ENCODE data around the gene UNCX. TPM values are rescaled to one million over a fixed set of nuclear protein-coding genes. Genes with fewer than 3 reads are reported as not detected.

Gene UNCX
- total and polyA plus RNA-seq, 5 donors from 2014 or later, result not detected

DNA sequence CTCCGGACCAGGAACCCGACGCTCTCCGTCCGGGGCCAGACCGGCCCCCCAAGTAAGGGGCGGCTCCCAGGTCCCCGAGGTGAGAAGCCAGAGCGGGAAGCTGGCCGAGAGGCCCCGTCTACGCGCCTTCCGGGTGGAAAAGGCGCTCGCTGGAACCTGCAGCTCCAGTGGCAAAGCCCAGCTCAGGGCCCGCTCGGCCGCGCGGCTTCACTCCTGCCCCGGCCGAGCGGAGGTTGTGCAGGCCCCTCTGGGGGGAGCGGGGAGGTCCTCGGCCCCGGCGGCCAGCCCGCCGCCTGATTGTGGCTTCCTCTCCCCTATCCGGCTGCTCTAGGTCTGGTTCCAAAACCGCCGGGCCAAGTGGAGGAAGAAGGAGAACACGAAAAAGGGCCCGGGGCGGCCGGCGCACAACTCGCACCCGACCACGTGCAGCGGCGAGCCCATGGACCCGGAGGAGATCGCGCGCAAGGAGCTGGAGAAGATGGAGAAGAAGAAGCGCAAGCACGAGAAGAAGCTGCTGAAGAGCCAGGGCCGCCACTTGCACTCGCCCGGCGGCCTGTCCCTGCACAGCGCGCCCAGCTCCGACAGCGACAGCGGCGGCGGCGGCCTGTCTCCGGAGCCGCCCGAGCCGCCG, 2.9 kb downstream of the UNCX start:
- no peak for ATAC-seq (ENCODE audit: low read depth in 2 of 2)
- Mint-ChIP-seq H3K4me1 (peaks cover 0 to 38% (median 15%) of the 10 kb centered on the region in 4 donors), H3K36me3 (no peaks in the 10 kb centered on the region), H3K4me3 (peak overlapping the region in 2 of 4 donors; percentile 33 to 57), H3K27me3 (peaks cover 71% of the 10 kb centered on the region), H3K9me3 (peaks cover 0 to 7% (median 0%) of the 10 kb centered on the region in 7 donors), H3K27ac (no peak overlapping the region)
- Histone ChIP-seq H3K4me3 (ENCODE audit: low read depth, low read length) (no peak overlapping the region), H3K9me3 (ENCODE audit: control insufficient read depth in 2 of 2, low read length in 2 of 2) (no peaks in the 10 kb centered on the region), H3K27me3 (ENCODE audit: control insufficient read depth, insufficient read depth, low read length) (peaks cover 18% of the 10 kb centered on the region), H3K4me1 (ENCODE audit: control insufficient read depth, insufficient read depth, low read length, poor library complexity, severe bottlenecking) (peaks cover 12% of the 10 kb centered on the region), H3K36me3 (ENCODE audit: control insufficient read depth, insufficient read depth, low read length) (no peaks in the 10 kb centered on the region), H3K27ac (ENCODE audit: insufficient read depth, low read length, poor library complexity, severe bottlenecking) (no peak overlapping the region)
- DNase-seq, result no peak

DNA sequence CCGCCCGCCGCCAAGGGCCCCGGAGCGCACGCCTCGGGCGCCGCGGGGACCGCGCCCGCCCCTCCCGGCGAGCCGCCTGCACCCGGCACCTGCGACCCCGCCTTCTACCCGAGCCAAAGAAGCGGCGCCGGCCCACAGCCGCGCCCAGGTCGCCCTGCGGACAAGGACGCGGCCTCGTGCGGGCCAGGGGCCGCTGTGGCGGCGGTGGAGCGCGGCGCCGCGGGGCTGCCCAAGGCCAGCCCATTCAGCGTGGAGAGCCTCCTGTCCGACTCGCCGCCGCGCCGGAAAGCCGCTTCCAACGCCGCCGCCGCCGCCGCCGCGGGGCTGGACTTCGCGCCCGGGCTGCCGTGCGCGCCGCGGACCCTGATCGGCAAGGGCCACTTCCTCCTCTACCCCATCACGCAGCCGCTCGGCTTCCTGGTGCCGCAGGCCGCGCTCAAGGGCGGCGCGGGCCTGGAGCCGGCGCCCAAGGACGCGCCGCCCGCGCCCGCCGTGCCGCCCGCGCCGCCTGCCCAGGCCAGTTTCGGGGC, 3.5 kb downstream of the UNCX start:
- peaks cover 16% of the 10 kb centered on the region for H3K27me3 ChIP-seq (ENCODE audit: control insufficient read depth, insufficient read depth, low read length)
- no peaks in the 10 kb centered on the region for H3K36me3 ChIP-seq (ENCODE audit: control insufficient read depth, insufficient read depth, low read length)
- Mint-ChIP-seq H3K27ac (no peak overlapping the region), H3K9me3 (peaks cover 0 to 5% (median 0%) of the 10 kb centered on the region in 7 donors), H3K4me3 (no peak overlapping the region), H3K4me1 (peaks cover 0 to 36% (median 15%) of the 10 kb centered on the region in 4 donors), H3K36me3 (no peaks in the 10 kb centered on the region), H3K27me3 (peaks cover 70% of the 10 kb centered on the region)
- H3K4me1 ChIP-seq (ENCODE audit: control insufficient read depth, insufficient read depth, low read length, poor library complexity, severe bottlenecking), result peaks cover 12% of the 10 kb centered on the region
- DNase-seq (no peak), ATAC-seq (ENCODE audit: low read depth in 2 of 2) (no peak)
- H3K4me3 ChIP-seq (ENCODE audit: low read depth, low read length), result no peak overlapping the region
- H3K27ac ChIP-seq (ENCODE audit: insufficient read depth, low read length, poor library complexity, severe bottlenecking), result no peak overlapping the region
- H3K9me3 ChIP-seq (ENCODE audit: control insufficient read depth in 2 of 2, low read length in 2 of 2), result no peaks in the 10 kb centered on the region

DNA sequence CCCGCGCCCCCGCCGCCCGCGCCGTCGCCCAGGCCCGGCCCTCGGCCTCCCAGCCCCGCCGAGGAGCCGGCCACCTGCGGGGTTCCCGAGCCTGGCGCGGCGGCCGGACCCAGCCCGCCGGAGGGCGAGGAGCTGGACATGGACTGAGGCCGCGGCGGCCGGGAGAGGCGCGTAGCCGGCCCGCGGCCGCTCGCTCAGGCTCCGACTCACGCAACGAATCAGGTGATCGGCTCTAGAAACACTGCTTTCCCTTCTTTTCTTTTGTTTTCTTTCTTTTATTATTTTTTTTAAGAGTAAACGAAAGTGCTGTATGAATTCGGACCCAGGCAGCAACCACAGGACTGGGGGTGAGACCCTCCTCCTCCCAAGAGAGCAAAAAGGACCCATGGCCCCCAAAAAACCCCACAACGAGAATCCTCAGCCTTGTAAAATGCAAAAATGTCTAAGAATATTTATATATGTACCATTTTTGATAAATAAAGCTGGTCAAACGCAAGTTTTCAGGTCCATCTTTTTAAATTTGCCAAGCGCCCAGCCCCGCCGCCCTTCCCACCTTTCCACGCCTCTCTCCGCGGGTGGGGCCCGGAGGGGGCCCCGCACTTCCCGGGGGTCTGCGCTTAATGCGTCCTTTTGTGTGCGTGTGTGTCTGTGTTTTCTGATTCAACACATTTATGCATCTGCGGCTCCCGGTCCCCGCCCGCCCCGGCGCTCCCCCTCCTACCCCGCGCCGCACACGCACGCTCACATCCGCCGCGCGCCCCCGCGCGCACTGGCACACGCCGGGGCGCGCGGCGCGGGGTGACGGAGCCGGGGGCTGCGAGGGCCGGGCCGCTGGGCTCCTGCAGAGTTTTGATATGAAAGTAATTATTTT, 4.4 kb downstream of the UNCX start:
- no peaks in the 10 kb centered on the region for H3K36me3 Mint-ChIP-seq
- H3K4me1 ChIP-seq (ENCODE audit: control insufficient read depth, insufficient read depth, low read length, poor library complexity, severe bottlenecking), result peaks cover 12% of the 10 kb centered on the region
- peak overlapping the region in 3 of 4 donors; percentile 59 to 80 (median 68) for H3K4me3 Mint-ChIP-seq
- H3K9me3 ChIP-seq (ENCODE audit: control insufficient read depth in 2 of 2, low read length in 2 of 2), result no peaks in the 10 kb centered on the region
- no peak overlapping the region for H3K27ac Mint-ChIP-seq
- ATAC-seq (ENCODE audit: low read depth in 2 of 2) (no peak), DNase-seq (no peak)
- peaks cover 0 to 33% (median 9%) of the 10 kb centered on the region in 4 donors for H3K4me1 Mint-ChIP-seq
- no peaks in the 10 kb centered on the region for H3K36me3 ChIP-seq (ENCODE audit: control insufficient read depth, insufficient read depth, low read length)
- peaks cover 16% of the 10 kb centered on the region for H3K27me3 ChIP-seq (ENCODE audit: control insufficient read depth, insufficient read depth, low read length)
- H3K9me3 Mint-ChIP-seq, result peaks cover 0 to 4% (median 0%) of the 10 kb centered on the region in 7 donors
- H3K27ac ChIP-seq (ENCODE audit: insufficient read depth, low read length, poor library complexity, severe bottlenecking), result no peak overlapping the region
- peaks cover 68% of the 10 kb centered on the region for H3K27me3 Mint-ChIP-seq
- H3K4me3 ChIP-seq (ENCODE audit: low read depth, low read length), result no peak overlapping the region

DNA sequence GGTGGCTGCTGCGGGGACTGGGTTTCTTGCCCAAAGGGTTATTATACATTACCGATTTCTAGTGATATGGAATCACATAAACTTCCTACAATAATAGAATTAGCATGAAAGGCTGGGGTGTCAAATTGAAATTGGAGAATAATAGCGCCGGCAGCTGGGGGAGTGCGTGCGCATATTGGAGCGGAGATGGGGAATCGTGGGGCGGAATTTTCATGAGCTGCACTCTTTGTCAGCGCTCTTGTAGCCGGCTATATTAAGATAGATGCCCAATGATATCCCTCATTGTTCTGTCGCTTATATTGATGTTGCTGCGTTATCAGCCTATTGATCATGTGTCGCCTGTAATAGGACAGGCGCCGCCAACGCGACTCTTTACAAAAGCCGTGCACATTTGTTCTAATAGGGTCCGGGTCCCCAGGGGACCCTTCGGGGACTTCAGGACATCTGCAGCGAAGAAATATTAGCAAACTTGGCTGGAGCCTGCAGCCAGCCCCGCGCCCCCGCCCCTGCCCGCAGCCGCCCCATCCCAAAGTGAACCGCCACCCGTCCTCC, 5.1 kb downstream of the UNCX start:
- Mint-ChIP-seq H3K9me3 (peaks cover 0 to 4% (median 0%) of the 10 kb centered on the region in 7 donors), H3K4me3 (peak overlapping the region; percentile 44 to 87 (median 62)), H3K27ac (peak overlapping the region in 1 of 3 donors; percentile 48), H3K36me3 (no peaks in the 10 kb centered on the region), H3K27me3 (peaks cover 64% of the 10 kb centered on the region), H3K4me1 (peaks cover 0 to 29% (median 7%) of the 10 kb centered on the region in 4 donors)
- Histone ChIP-seq H3K27ac (ENCODE audit: insufficient read depth, low read length, poor library complexity, severe bottlenecking) (no peak overlapping the region), H3K36me3 (ENCODE audit: control insufficient read depth, insufficient read depth, low read length) (no peaks in the 10 kb centered on the region), H3K9me3 (ENCODE audit: control insufficient read depth in 2 of 2, low read length in 2 of 2) (no peaks in the 10 kb centered on the region), H3K4me1 (ENCODE audit: control insufficient read depth, insufficient read depth, low read length, poor library complexity, severe bottlenecking) (peaks cover 12% of the 10 kb centered on the region), H3K27me3 (ENCODE audit: control insufficient read depth, insufficient read depth, low read length) (peaks cover 16% of the 10 kb centered on the region), H3K4me3 (ENCODE audit: low read depth, low read length) (no peak overlapping the region)
- no peak for DNase-seq
- no peak for ATAC-seq (ENCODE audit: low read depth in 2 of 2)

DNA sequence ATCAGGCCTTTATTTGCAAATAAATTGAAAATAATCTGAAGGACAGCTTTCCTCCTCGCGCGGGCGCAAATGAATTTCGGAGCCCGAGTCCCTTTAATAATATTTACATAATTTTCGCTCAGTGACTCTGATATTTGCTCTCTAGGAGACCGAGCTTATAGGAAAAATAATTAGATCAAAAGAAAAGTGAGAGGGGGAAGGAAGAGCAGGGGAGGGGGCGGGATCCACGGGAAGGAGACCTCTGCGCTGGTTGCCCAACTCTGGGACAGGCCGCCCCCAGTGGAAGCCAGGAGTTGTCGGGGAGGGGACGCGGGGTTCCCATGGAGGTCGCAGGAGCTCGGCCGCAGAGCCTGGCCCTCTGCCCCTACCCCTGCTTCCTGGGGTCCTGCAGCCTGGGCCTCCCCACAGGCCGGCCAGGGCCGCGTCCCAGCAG, 5.8 kb downstream of the UNCX start:
- H3K9me3 ChIP-seq (ENCODE audit: control insufficient read depth in 2 of 2, low read length in 2 of 2), result no peaks in the 10 kb centered on the region
- DNase-seq (no peak), ATAC-seq (ENCODE audit: low read depth in 2 of 2) (no peak)
- H3K4me1 ChIP-seq (ENCODE audit: control insufficient read depth, insufficient read depth, low read length, poor library complexity, severe bottlenecking), result peaks cover 12% of the 10 kb centered on the region
- H3K27me3 ChIP-seq (ENCODE audit: control insufficient read depth, insufficient read depth, low read length), result peaks cover 16% of the 10 kb centered on the region
- no peak overlapping the region for H3K27ac ChIP-seq (ENCODE audit: insufficient read depth, low read length, poor library complexity, severe bottlenecking)
- H3K4me1 Mint-ChIP-seq, result peaks cover 0 to 31% (median 9%) of the 10 kb centered on the region in 4 donors
- peaks cover 0 to 4% (median 0%) of the 10 kb centered on the region in 7 donors for H3K9me3 Mint-ChIP-seq
- peaks cover 70% of the 10 kb centered on the region for H3K27me3 Mint-ChIP-seq
- H3K4me3 ChIP-seq (ENCODE audit: low read depth, low read length), result no peak overlapping the region
- no peak overlapping the region for H3K4me3 Mint-ChIP-seq
- no peaks in the 10 kb centered on the region for H3K36me3 ChIP-seq (ENCODE audit: control insufficient read depth, insufficient read depth, low read length)
- H3K36me3 Mint-ChIP-seq, result no peaks in the 10 kb centered on the region
- no peak overlapping the region for H3K27ac Mint-ChIP-seq

DNA sequence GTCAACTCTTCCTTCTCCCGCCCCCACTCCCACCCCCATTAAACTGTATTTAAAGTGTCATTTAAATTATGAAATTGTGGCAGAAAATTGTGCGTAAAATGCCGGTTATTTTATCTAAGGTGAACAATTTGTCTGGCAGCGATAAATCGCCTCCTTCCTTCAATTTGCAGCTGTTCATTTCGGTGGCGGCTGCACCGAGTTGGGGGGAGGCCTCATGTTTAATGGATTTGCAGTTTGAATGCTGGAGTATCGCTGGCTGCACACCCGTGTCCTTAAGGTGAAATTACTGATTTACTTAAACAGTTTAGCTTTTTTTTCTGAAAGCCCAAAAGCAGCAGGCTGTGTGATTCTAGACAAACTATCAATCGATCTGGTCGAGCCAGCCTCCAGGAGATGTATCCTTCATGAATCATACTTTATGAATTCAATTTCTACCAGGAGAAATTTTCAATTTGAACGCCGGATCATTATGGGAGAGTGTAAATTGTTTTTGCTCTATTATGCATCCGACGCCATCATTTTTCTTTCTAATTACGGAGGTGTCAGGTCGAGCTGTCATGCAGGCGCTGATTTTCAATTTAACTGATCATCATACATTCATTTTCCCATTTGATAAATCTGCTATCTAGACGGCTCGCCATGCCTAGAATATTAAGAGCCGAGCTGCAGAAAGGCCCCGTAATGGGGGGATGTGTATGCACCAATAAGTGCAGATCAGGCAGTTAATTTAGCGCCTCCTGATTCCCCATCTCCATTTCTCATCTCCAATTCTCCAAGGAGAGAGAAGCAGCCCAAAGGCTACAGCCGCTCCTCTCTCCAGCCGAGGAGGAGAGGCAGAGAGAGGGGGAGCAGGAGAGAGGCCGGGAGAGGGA, 6.5 kb downstream of the UNCX start:
- Histone ChIP-seq H3K4me3 (ENCODE audit: low read depth, low read length) (no peak overlapping the region), H3K4me1 (ENCODE audit: control insufficient read depth, insufficient read depth, low read length, poor library complexity, severe bottlenecking) (peaks cover 12% of the 10 kb centered on the region), H3K9me3 (ENCODE audit: control insufficient read depth in 2 of 2, low read length in 2 of 2) (no peaks in the 10 kb centered on the region), H3K27ac (ENCODE audit: insufficient read depth, low read length, poor library complexity, severe bottlenecking) (no peak overlapping the region), H3K27me3 (ENCODE audit: control insufficient read depth, insufficient read depth, low read length) (peaks cover 16% of the 10 kb centered on the region), H3K36me3 (ENCODE audit: control insufficient read depth, insufficient read depth, low read length) (no peaks in the 10 kb centered on the region)
- Mint-ChIP-seq H3K27me3 (peaks cover 74% of the 10 kb centered on the region), H3K4me3 (peak overlapping the region in 2 of 4 donors; percentile 1 to 22), H3K9me3 (peaks cover 0 to 5% (median 0%) of the 10 kb centered on the region in 7 donors), H3K27ac (peak overlapping the region in 1 of 3 donors; percentile 39), H3K36me3 (no peaks in the 10 kb centered on the region), H3K4me1 (peaks cover 0 to 29% (median 9%) of the 10 kb centered on the region in 4 donors)
- ATAC-seq (ENCODE audit: low read depth in 2 of 2) (no peak), DNase-seq (no peak)

Data from CD4-positive, CD25-positive, alpha-beta regulatory T cell (primary cell).